HuH-7.5 (cell line): ENCODE data around the gene LYPLA2.
"Not testable (repeated sequence)": the region's sequence is repeated elsewhere in the genome, so short reads cannot be mapped to it uniquely, and the experiment has no call there.

ENCODE experiments used
- DNase-seq: peaks from one replicate; pipeline ENCODE4 v3.0.0; 2011; ENCODE audit warnings: low spot score

The LYPLA2 gene

DNA sequence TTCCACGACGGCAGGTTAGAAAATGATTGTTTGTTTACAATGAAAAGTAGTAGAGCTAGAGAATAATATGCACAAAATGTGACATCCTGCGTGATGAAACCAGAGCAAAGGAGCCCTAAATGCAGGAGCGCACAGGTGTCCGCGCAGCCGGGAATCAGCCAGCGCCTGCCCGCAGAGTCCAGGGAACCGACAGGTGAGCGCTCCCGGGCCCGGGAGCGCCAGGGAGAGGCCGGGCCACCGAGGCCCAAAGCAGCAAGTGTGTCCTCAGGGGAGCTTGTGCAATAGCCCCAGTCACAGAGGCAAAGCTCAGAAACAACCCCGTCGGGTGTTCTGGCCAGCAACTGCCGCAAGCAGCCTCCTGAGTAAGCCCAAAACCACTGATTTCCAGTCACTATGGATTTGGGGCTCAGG, 10.4 kb downstream of the LYPLA2 start:
- DNase-seq = no peak

DNA sequence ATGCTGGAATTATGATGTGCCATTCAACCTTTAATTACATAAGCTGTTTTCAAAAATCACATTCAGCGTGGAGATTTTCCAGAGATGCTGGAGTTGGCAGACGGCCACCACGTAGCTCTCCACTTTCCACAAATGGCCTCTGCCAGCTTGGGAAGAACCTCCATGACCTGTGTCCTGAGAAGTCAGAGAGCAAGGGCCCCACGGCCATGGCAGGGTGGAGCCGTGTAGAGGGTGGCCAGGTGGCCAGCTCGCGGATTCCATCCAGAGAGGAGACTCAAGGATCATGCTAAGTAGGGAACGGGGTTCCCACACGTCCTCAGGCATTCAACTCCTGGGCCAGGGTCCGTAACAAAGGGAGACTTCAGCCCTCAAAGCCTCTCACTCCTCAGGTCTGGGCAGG, 10.9 kb downstream of the LYPLA2 start:
- DNase-seq = no peak

DNA sequence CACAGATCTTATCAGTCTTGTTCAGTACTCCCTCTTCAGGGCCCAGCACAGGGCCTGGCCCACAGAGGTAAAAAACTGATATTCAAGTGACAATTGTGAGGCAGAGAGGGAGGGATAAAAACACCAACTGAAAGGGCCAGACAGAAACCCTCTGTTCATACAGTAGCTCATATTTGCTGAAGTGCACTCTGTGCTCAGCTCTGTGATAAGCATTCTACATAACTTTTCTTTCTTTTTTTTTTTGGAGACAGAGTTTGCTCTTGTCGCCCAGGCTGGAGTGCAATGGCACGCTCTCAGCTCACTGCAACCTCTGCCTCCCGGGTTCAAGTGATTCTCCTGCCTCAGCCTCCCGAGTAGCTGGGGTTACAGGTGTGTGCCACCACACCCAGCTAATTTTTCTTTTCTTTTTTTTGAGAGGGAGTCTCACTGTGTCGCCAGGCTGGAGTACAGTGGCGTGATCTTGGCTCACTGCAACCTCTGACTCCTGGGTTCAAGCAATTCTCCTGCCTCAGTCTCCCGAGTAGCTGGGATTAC, 11.9 kb downstream of the LYPLA2 start:
- DNase-seq = not testable (repeated sequence)

DNA sequence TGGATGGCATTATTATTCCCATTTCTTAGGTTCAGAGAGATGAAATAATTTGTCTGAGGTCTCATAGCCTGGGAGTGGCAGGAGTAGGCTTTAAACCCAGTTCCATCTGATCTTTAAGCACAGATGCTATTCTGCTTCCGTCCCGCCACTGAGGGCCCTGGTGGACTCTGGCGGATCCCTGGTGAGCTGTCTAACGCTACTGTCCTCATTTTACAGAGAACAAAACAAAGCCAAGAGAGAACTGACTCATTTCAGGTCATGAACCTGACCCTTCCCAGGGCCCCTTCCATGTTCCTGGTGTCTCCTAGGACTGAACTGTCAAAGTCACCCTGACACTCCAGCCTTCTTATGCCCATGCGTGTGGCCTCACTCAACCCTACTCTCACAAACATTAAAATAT, 12.7 kb downstream of the LYPLA2 start:
- no peak for DNase-seq

DNA sequence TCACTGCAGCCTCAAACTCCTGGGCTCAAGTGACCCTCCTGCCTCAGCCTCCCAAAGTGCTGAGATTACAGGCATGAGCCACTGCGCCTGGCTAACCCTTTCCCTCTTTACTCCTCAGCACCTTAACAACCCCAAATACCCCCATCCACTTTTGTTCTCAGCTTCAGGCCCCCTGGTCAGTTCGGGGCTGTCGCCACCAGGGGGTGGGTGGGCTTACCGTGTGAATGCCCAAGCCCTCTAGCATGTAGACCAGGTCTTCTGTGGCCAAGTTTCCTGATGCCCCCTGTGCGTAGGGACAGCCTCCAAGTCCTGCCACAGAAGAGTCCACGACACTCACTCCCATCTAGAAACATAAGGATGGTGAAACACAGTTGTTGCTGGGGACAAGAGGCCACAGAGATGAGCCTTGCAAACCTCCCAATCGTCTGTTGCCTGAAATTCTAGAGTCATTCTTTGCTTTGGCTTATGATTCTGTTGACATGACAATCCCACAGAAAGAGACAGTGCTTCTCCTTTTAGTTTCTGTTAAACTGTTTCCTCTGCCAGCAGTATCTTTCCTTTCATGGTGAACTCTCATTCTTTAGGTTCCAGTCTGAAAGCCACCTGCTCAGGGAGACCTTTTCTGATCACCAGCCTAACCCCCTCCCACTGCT, 13.4 kb downstream of the LYPLA2 start:
- DNase-seq = no peak

- no peak for DNase-seq
These were observed 14.1 kb downstream of the LYPLA2 start for GRCh38 chr1:23805025-23805424.

DNA sequence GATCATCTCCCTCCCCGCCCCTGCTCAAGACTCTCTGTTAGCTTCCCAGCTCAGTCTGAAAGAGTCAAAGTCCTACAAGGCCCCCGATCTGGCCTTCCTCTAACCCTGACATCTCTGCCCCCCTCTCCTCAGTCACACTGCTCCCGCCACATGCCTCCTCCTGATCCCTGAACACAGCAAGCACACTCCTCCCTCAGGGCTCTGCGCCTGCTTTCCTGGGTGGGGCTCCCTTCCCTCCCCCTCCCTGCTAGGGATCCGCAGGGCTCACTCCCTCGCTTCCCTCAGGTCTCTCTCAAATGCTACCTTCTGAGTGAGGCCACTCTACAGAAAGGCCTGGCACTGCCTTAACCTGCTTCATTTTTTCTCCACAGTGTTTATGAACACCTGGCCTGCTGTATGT, 15.3 kb downstream of the LYPLA2 start:
- DNase-seq = no peak

DNA sequence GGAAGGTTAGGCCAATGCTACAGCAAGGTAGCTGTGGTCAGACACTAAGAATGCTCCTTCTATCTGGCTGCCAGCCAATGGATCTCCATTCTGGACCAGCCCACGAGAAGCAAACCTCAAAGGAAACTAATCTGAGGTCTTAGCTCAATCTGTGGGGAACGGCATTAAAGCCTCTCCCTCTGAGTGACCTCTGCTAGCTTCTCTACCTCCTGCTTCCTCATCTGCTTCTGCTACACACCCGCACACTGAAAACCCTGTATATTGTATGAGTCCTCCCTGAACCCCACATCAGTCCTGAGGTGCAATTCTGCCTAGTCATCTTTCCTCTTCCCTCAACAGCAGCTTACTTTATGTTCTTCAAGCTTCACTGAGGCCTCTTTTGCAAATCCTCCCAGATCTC, 16.5 kb downstream of the LYPLA2 start:
- no peak for DNase-seq

DNA sequence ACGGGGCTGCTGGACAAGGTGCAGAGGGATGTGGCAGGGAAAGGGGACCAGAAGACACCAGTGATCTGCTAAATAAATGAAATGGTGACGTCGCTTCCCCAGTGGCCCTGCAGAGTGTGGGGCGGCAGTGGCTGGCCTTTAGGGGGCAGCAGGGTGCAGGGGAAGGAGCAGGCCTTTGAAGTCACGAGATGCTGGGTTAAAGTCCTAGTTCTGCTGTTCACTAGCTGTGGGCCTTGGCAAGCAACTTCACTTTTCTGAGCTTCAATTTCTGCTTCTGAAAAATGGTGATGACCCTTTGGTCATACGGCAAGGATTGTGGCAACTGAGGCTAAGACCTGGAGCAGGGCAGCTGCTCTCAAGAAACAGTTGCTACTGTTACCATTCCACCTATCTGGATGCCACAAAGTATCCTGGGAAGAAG, 18.8 kb downstream of the LYPLA2 start:
- DNase-seq = peak; percentile 66

- DNase-seq = peak; percentile 42
These were observed 20.0 kb downstream of the LYPLA2 start for GRCh38 chr1:23810818-23811540.

GRCh38 chr1:23814016-23814415, 23.1 kb downstream of the LYPLA2 start:
- DNase-seq = no peak

GRCh38 chr1:23816361-23816760, 25.4 kb downstream of the LYPLA2 start:
- no peak for DNase-seq

GRCh38 chr1:23816906-23817305, 26.0 kb downstream of the LYPLA2 start:
- no peak for DNase-seq

GRCh38 chr1:23817633-23818032, 26.7 kb downstream of the LYPLA2 start:
- DNase-seq = no peak

GRCh38 chr1:23823767-23824166, 32.8 kb downstream of the LYPLA2 start:
- DNase-seq = no peak

DNA sequence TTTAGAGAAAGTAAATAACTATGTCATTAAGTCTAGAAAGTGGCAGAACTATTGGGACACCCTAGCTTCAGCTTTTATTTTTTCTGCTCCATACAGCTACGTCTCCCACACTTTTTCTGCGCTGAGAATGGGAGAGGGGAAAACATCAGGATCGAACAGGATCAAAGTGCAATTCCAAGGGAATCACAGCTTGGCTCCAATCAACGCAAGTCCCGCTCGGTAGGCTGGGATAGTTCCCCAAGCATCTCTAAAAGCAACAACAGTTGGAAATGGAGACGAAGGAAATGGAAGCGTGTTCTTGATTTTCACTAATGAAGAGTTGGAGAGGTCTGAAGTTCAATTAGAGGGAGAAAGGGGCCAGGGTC, 33.7 kb downstream of the LYPLA2 start:
- no peak for DNase-seq

DNA sequence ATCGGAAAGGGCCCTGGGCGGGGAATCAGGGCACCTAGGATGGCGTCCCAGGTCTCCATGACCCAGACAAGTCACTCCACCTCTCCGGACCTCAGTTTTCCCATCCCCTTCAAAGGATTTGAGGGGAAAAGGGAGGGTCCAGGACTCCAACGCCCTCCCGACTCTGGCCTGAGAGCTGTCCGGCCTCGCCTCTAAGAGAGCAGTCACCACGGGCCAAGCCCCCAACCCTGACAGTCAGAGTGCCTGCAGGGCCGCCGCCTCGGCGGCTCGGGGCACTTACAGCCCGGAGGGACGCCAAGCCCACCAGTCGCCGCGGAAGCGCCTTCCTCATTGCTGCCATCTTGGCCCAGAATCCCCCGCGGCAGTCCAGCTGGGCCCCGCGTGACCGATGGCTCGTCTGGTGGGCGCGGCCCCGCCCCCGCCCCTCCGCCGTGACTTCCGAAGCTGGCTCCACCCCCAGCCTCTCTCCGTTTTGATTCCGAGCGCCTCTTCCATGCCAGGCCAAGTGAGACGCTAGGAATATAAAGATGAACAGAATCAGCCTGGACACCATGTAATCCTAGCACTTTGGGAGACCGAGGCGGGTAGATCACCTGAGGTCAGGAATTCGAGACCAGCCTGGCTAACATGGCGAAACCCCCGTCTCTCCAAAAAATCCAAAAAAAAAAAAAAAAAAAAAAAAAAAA, 34.3 kb downstream of the LYPLA2 start, which contains the start of gene HMGCL:
HMGCL (minus strand) TSS at position 354 of the 686 bp plus-strand sequence; CDS start at position 340, 14 bp downstream.
- DNase-seq = peak; percentile 81

GRCh38 chr1:23825762-23826522, 35.0 kb downstream of the LYPLA2 start:
- DNase-seq = no peak

DNA sequence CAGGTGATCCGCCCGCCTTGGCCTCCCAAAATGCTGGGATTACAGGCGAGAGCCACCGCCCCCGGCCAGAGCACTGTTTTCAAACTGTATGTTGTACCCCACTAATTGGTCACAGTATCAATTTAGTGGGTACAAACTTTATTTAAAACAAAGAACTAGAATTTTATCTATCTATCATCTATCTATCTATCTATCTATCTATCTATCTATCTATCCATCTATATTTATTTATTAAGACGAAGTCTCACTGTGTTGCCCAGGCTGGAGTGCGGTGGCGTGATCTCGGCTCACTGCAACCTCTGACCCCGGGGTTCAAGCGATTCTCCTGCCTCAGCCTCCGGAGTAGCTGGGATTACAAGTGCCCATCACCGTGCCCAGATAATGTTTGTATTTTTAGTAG, 35.6 kb downstream of the LYPLA2 start:
- DNase-seq = not testable (repeated sequence)

- no peak for DNase-seq
These were observed 36.8 kb downstream of the LYPLA2 start for GRCh38 chr1:23827717-23828116.

DNA sequence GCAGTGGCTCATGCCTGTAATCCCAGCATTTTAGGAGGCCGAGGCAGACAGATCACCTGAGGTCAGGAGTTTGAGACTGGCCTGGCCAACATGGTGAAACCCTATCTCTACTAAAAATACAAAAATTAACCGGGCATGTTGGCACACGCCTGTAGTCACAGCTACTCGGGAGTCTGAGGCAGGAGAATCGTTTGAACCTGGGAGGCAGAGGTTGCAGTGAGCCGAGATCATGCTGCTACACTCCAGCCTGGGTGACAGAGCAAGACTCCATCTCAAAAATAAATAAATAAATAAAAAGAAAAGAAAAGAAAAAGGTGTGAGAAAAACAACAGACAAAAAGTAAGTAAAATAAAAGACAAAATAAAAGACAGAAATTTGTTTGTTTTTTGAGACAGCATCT, 43.2 kb downstream of the LYPLA2 start:
- DNase-seq = not testable (repeated sequence)

DNA sequence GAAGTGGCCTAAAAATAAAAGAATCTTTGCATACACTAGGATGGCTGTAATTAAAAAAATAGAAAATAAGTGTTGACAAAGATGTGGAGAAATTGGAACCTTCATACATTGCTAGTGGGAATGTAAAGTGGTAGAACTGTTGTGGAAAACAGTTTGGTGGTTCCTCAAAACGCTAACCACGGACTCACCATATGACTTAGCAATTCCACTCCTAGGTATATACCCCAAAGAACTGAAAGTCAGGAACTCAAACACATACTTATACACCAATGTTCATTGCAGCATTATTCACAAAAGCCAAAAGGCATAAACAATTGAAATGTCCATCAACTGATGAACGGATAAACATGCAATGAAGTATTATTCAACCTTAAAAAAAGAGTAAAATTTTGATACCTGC, 45.1 kb downstream of the LYPLA2 start:
- no peak for DNase-seq
